Stimulated activated CD8-positive, alpha-beta memory T cell treated with anti-CD3 and anti-CD28 coated beads, Interleukin-4, amount 100 ng/mL, for 48 hours (primary cell): ENCODE measurements around the gene RCHY1.
"Not testable (repeated sequence)": the region's sequence is repeated elsewhere in the genome, so short reads cannot be mapped to it uniquely, and the experiment has no call there.

Experiments used
- DNase-seq: peaks from one replicate; pipeline ENCODE4 v3.0.0-alpha.2; 2020

The RCHY1 gene

GRCh38 chr4:75514949-75515612 is 878 bp upstream of the RCHY1 start:
- DNase-seq, result peak; percentile 31

DNA sequence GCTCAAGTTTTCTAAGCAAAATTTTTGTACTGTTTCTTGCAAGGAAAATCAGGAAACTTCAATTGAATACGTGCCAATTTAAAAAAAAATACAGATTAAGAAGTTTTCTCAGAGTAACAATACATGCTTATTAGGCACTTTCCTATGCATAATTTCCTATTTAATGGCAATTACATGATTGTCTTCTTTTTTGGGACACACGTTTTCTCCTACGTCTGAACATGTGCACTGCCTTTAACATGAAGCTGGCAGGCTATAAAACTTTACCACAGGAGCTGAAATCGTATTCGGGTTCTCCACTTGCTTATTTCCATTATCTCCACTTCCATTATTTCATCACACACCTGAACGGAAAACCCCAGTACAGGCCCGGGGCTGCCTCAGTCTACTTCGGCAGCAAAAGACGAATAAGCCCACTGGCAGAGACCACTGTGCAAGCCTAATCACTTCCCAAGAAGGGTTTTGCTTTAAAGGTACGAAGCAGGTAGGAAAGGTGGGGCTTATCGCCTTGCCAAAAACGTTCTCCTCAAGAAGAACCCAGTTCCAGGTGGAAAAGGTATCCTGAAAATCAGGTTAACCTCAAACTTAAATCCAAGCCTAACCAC is 575 bp downstream of the RCHY1 start:
- peak; percentile 29 for DNase-seq

GRCh38 chr4:75512386-75513211 is 1.6 kb downstream of the RCHY1 start:
- DNase-seq, result no peak

- no peak for DNase-seq
These were observed 2.4 kb downstream of the RCHY1 start for GRCh38 chr4:75511841-75512240.

DNA sequence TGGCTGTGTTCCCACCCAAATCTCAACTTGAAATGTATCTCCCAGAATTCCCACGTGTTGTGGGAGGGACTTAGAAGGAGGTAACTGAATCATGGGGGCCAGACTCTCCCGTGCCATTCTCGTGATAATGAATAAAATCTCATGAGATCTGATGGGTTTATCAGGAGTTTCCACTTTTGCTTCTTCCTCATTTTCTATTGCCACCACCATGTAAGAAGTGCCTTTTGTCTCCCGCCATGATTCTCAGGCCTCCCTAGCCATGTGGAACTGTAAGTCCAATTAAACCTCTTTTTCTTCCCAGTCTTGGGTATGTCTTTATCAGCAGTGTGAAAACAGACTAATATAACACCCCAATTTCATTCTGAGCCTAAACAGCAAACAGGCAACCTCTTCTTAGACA is 4.6 kb downstream of the RCHY1 start:
- DNase-seq, result not testable (repeated sequence)

DNA sequence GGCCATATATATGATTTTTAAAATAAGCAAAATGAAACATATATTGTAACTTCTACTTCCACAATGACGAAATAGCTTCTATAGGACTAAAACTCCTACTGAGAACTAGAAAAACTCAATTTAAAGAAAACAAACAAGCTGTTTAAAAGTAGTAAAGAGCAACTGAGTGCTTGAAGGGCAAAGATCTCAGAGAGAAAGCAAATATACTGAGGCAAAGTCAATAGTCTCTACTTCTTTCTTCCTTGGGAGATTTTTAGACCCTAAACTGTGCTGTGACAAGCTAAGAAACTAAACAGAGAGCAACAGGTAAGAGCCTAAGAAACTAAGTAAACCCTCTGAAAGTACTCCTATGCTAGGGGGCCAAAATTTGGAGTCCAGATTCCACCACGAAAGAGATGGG is 8.6 kb downstream of the RCHY1 start:
- DNase-seq, result no peak

DNA sequence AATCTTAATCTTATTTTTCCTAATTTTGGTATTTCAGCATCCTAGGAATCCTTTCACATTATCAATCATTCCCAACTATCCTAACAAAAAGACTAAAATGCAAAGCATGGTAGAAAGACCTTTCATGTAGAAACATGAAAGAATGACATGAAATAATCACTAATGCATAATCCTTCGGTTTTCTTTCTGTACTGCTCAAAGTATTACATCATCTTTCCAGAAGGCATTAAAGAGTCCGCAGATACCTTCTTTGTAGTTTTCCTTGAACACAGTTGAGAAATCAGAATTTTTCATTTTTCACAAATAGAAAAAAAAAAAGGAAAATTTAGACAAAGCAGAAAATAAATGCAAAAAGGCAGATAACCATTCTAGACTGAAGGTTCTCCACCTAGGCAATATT is 11.5 kb downstream of the RCHY1 start:
- DNase-seq, result no peak

DNA sequence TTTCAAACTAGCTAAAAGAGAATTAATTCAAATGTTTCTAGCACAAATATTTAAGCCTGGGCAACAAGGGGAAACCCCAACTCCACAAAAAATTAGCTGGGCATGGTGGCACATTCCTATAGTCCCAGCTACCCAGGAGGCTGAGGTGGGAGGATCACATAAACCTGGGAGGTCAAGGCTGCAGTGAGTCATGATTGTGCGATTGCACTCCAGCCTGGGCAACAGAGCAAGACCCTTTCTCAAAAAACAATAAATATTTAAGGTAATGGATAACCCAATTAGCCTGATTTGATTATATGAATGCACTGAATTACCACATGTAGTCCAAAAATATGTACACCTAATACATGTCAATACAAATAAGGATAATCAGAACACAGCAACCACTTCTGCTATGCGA is 14.3 kb downstream of the RCHY1 start:
- DNase-seq, result no peak

GRCh38 chr4:75498041-75498440 is 16.2 kb downstream of the RCHY1 start:
- DNase-seq, result no peak

DNA sequence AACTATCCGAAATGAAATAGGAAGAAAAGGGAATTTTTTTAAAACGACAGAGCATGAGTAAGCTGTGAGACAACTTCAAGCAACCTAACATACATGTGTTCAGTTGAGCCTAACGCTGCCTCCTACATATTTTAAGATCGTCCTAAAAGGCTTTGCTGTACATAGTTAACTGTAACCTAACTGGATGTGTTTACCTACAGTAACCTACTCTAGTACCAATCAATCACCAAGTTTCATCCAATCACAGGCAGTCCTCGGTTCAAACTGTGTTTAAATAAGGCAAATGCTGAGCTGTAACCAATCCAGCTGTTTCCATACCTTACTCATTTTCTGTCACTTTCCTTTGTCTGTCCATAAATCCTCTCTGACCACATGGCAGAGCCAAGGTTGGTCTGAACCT is 17.1 kb downstream of the RCHY1 start:
- DNase-seq, result no peak

GRCh38 chr4:75496406-75496805 is 17.8 kb downstream of the RCHY1 start:
- no peak for DNase-seq

- no peak for DNase-seq
These were observed 18.7 kb downstream of the RCHY1 start for GRCh38 chr4:75495476-75495875.

DNA sequence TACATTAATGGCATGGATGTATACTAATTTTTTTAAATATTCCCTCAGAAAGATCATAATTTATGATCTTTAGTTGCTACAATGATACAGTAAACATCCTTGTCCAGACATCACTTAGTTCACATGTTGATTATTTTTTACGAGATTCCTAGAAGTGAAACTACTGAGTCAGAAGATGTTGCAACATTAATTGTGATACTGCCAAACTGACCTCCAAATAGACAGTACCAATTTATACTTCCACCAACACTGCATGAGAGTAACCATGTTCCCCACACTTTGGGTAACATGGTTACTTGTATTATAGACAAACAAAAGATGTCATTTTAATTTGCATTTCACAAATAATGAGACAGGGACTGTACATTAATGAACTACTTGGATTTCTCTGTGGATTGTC is 19.6 kb downstream of the RCHY1 start:
- no peak for DNase-seq

DNA sequence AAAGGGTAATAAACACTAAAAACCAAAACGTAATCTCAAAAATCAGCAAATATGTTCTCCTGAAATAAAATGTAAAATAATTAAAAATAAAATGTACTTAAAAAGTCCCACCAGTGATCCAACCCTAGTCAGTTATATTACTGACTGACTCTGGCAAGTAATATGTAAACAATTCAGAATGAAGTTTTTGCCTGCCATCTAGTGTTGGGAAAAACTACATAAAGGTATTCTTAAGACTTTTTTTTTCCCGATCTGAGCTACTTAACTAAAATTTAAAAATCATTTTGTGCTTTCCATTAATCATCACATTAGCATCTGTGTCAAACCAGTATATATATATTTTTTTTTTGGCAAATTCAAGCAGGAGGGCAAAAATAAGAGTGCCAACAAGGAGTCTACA is 24.0 kb downstream of the RCHY1 start:
- no peak for DNase-seq

GRCh38 chr4:75484190-75484589 is 30.0 kb downstream of the RCHY1 start:
- DNase-seq, result no peak

DNA sequence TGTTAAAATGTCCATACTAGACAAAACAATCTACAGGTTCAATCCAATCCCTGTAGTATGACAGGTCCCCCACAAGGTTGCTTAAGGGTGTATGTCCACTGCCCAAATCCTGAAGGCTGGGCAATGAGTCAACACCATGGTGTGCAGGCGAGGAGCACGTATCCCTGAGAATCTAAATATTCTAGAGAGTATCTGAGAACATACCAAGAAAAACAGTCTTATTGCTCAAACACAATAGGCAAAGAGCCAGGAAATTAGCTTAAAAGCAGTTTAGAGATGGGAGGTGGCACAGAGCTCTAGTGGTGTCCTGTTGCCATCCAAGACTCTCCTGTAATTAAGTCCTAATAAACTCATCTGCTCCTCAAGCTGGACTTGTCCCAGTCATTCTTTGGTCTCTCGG is 37.0 kb downstream of the RCHY1 start:
- no peak for DNase-seq

- no peak for DNase-seq
These were observed 43.5 kb downstream of the RCHY1 start for GRCh38 chr4:75470738-75471137.

GRCh38 chr4:75469896-75470295 is 44.3 kb downstream of the RCHY1 start:
- DNase-seq, result no peak

- no peak for DNase-seq
These were observed 56.8 kb downstream of the RCHY1 start for GRCh38 chr4:75457365-75457764.

- DNase-seq, result no peak
These were observed 80.1 kb downstream of the RCHY1 start for GRCh38 chr4:75434105-75434504.

DNA sequence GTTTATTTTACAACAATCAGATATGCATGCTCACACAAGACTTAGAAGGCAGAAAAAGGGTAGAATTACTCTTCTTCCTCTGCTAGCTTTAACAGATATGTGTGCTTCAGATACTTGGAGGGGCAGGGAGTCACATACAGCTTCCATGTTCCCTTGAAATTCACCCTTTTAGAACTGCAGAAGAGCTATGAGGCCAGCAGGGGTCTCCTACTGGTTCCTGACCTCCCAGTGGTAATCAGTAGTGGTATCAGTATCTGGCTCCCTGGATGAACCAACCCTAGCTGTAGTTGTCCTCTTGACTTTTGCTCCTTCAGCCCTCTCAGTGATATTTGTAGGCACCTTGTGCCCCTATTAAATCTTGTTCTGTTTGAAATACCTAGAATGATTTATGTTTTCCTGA is 81.5 kb downstream of the RCHY1 start:
- no peak for DNase-seq

DNA sequence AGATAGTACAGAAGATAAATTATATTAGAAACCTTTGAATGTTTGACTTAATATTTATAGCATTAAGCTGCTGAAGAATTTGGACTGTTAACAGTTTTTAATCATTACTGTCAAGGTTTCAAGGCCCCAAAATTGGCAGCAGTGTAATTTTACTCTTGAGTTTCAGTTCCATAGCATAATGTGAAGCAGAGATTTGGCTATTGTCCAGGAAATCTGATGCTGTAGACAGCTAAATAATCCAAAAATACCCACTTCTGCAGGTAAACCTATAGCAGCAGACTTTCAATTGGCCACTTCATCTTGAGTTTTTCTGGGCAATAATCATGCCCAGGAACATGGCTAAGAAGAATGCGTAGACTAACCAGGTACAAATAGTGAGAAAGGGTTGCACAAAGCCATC is 85.0 kb downstream of the RCHY1 start:
- no peak for DNase-seq
